CD4-positive, CD25-positive, alpha-beta regulatory T cell (primary cell): ENCODE data around the gene NLRP5. TPM values are rescaled to one million over a fixed set of nuclear protein-coding genes. Genes with fewer than 3 reads are reported as not detected.
A peak's percentile ranks its signal among the peaks of the same experiment; 100 is the strongest.

Experiments
- ATAC-seq, 2 donors: fragments of 150-1000 bp; cut with Tn5 transposase; one replicate each; pipeline ENCODE4 v1.10.0; 2021; ENCODE audit warnings: low read depth in 2 of 2, moderate number of reproducible peaks in 2 of 2, moderate library complexity in 1 of 2
- DNase-seq, 3 donors: peaks; one replicate each; pipeline versions ENCODE4 v3.0.0 to v3.0.0-alpha.2; 2012 to 2022; ENCODE audit warnings: mixed read lengths in 1 of 3
- H3K27ac ChIP-seq: one replicate; pipeline ENCODE4 v1.7.0; 2013; ENCODE audit warnings: mild to moderate bottlenecking, low read length; ENCODE audit not compliant: insufficient read depth, poor library complexity, severe bottlenecking
- H3K27me3 ChIP-seq: one replicate; pipeline ENCODE4 v1.7.0; 2013; ENCODE audit warnings: low read length; ENCODE audit not compliant: control insufficient read depth, insufficient read depth
- H3K36me3 ChIP-seq: one replicate; pipeline ENCODE4 v1.7.0; 2013; ENCODE audit warnings: mild to moderate bottlenecking, low read length, moderate library complexity; ENCODE audit not compliant: control insufficient read depth, insufficient read depth
- H3K4me1 ChIP-seq: 2 replicates; pipeline ENCODE4 v1.7.0; 2013; ENCODE audit warnings: mild to moderate bottlenecking, low read length; ENCODE audit not compliant: insufficient read depth, control insufficient read depth, poor library complexity, severe bottlenecking
- H3K4me3 ChIP-seq: one replicate; pipeline ENCODE4 v1.7.0; 2013; ENCODE audit warnings: low read depth, mild to moderate bottlenecking, low read length, moderate library complexity
- H3K9me3 ChIP-seq, 2 experiments: 1 replicate in 1 of 2; 2 replicates in 1 of 2; pipeline ENCODE4 v1.7.0; 2013; ENCODE audit warnings: low read length in 2 of 2, mild to moderate bottlenecking in 1 of 2, moderate library complexity in 1 of 2; ENCODE audit not compliant: control insufficient read depth in 2 of 2
- H3K27ac Mint-ChIP-seq, 3 donors: one replicate each; pipeline ENCODE4 v1.8.0; 2020 to 2022; ENCODE audit warnings: mild to moderate bottlenecking in 3 of 3, mixed read lengths in 3 of 3, moderate library complexity in 2 of 3
- H3K27me3 Mint-ChIP-seq: one replicate; pipeline ENCODE4 v1.8.0; 2022; ENCODE audit warnings: mild to moderate bottlenecking, mixed read lengths
- H3K36me3 Mint-ChIP-seq: one replicate; pipeline ENCODE4 v1.8.0; 2020; ENCODE audit warnings: mixed read lengths
- H3K4me1 Mint-ChIP-seq, 4 donors: one replicate each; pipeline ENCODE4 v1.8.0; 2020 to 2022; ENCODE audit warnings: mixed read lengths in 4 of 4, mild to moderate bottlenecking in 1 of 4
- H3K4me3 Mint-ChIP-seq, 4 donors: one replicate each; pipeline ENCODE4 v1.8.0; 2020 to 2022; ENCODE audit warnings: mild to moderate bottlenecking in 4 of 4, mixed read lengths in 4 of 4, moderate library complexity in 3 of 4
- H3K9me3 Mint-ChIP-seq, 7 donors: one replicate each; pipeline ENCODE4 v1.8.0; 2020 to 2022; ENCODE audit warnings: mixed read lengths in 7 of 7, mild to moderate bottlenecking in 3 of 7, moderate library complexity in 2 of 7
- polyA plus RNA-seq, 4 donors: library from polyadenylated mRNA; unstranded; fragments of 300-500 nt; fragmentation: Illumina TruSeq; gene quantifications; one replicate each; pipeline ENCODE4 v1.2.3, GENCODE V29; 2021
- total RNA-seq: library from RNA; stranded (reverse); gene quantifications from one replicate; pipeline ENCODE4 v1.2.3, GENCODE V29; 2022

The NLRP5 gene
- total and polyA plus RNA-seq, 5 donors from 2014 or later: not detected

DNA sequence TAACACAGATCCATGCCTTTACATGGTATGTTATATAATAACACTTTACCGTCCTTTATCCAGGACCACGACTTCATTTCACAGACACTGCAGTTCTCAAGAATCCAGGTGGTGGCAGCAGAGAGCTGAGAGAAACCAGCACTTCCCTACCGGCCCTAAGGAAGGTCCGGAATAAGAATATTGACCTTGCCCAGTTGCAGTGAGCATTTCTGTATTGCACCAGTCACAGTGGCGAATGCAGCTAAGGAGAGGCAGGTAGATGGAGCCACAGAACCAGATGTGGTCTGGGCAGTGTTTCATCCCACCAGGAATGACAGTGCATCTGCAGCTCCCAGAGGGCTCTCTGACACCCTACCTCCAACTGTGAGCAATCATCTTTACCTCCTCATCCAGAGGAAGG lies 89.9 kb downstream of the NLRP5 start:
- Histone ChIP-seq H3K4me1 (peaks cover 9% of the 10 kb centered on the region), H3K27ac (no peak overlapping the region), H3K27me3 (no peaks in the 10 kb centered on the region), H3K9me3 (no peaks in the 10 kb centered on the region), H3K36me3 (no peaks in the 10 kb centered on the region), H3K4me3 (no peak overlapping the region)
- no peak overlapping the region for H3K27ac Mint-ChIP-seq
- no peaks in the 10 kb centered on the region for H3K27me3 Mint-ChIP-seq
- peaks cover 0 to 9% (median 7%) of the 10 kb centered on the region in 4 donors for H3K4me1 Mint-ChIP-seq
- H3K9me3 Mint-ChIP-seq: no peaks in the 10 kb centered on the region
- H3K4me3 Mint-ChIP-seq: no peak overlapping the region
- peak in 1 of 2 donors; percentile 30 for ATAC-seq
- no peaks in the 10 kb centered on the region for H3K36me3 Mint-ChIP-seq
- DNase-seq: peak in 2 of 3 donors; percentile 13 to 43

- Mint-ChIP-seq H3K4me3 (no peak overlapping the region), H3K27me3 (peaks cover 6% of the 10 kb centered on the region), H3K9me3 (no peaks in the 10 kb centered on the region), H3K4me1 (peaks cover 0 to 12% (median 9%) of the 10 kb centered on the region in 4 donors), H3K27ac (no peak overlapping the region), H3K36me3 (no peaks in the 10 kb centered on the region)
- Histone ChIP-seq H3K4me1 (peaks cover 9% of the 10 kb centered on the region), H3K27me3 (no peaks in the 10 kb centered on the region), H3K27ac (no peak overlapping the region), H3K36me3 (no peaks in the 10 kb centered on the region), H3K9me3 (no peaks in the 10 kb centered on the region), H3K4me3 (no peak overlapping the region)
- ATAC-seq: no peak
- no peak for DNase-seq
Observed at GRCh38 chr19:56079609-56080008, 93.0 kb downstream of the NLRP5 start.

DNA sequence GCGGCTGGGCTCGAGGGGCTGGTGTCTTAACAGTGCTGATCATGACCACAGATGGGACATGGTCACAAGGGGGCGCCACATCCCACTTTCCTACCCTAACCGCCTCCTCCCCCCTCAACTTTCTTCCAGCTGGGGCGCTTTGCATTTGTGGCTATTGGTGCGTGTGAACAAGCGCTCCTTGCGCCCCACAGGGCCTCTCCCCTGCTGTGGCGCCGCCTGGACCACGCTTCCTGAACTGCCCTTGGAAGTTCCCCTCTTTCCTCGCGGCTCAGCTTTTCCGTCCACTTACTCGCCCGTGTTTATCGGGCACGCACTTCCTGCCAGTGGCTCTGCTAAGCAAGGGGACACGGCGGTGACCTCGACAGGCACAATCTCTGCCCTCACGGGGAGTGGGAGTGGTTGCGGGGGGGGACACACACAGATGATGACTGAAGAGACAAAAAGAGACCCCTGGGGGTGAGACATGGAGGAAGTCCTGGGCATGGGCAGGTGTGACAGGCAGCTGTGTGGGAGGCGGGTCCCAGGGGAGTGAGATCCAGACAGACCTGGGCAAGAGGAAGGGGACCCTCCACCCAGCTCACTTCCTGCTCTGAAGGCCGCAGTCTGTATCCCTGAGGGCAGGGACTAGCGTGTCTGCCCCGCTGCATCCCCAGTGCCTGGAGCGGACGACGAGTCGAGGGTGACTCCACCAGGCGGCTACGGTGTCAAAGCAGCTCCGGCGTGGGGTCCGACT lies 94.3 kb downstream of the NLRP5 start:
- Mint-ChIP-seq H3K36me3 (no peaks in the 10 kb centered on the region), H3K4me3 (peak overlapping the region in 3 of 4 donors; percentile 65 to 77 (median 68)), H3K27ac (peak overlapping the region in 1 of 3 donors; percentile 85), H3K4me1 (peaks cover 0 to 12% (median 10%) of the 10 kb centered on the region in 4 donors), H3K9me3 (no peaks in the 10 kb centered on the region), H3K27me3 (peaks cover 6% of the 10 kb centered on the region)
- Histone ChIP-seq H3K4me1 (peaks cover 9% of the 10 kb centered on the region), H3K27ac (no peak overlapping the region), H3K9me3 (no peaks in the 10 kb centered on the region), H3K27me3 (no peaks in the 10 kb centered on the region), H3K4me3 (peak overlapping the region; percentile 18), H3K36me3 (no peaks in the 10 kb centered on the region)
- ATAC-seq: peak; percentile 45 to 52
- DNase-seq: peak; percentile 23 to 66 (median 52)

DNA sequence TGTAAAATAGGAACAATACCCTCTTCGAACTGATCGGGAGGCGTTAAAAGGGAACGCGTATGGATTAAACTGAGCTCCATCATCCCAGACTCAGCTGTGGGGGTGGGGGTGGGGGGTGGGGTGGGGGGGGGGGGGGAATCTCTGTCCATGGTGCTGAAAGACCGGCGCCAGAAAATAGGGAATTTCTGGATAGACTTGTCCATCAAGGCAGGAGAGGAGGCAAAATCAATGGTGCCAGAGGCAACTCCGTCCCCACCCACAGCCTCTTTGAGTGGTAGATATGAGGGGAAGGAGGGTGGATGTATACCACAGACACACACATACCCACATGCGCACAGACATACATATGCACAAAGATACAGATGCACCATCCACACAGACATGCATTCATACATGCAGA lies 97.1 kb downstream of the NLRP5 start:
- no peak for ATAC-seq
- H3K36me3 Mint-ChIP-seq: peaks cover 4% of the 10 kb centered on the region

DNA sequence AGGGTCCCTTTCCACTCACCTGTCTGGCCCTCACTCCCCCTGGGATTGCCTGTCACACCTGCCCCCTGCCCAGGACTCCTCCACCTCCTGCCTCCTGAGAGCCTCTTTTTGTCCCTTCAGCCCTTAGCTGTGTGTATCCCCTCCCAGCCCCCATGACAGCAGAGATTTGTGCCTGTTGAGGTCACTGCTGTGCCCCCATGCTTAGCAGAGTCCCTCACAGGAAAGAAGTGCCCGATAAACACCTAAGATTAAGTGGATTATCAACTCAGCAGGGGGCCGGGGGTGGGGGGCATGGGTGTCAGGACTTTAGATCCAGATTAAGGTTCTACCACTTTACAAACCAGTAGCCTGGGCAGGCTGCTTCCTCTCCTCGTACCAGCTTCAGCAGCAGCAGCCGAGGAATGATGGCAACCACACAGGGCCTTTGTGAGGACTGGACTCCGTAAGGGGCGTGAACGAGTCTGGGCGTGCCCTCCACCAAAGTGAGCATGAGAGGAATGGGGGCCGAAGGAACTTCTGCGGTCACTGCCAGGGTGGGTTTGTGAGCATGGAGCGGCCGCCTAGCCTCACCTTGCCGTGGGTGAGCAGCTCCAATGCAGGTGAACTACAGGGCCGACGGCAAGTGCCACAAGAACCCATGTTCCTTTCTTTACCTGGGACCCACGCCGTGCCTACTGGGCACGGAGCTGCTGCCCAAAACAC lies 98.4 kb downstream of the NLRP5 start:
- ATAC-seq (no peak), DNase-seq (no peak)
- Mint-ChIP-seq H3K9me3 (no peaks in the 10 kb centered on the region), H3K4me1 (peaks cover 0 to 12% (median 10%) of the 10 kb centered on the region in 4 donors), H3K27ac (peak overlapping the region in 1 of 3 donors; percentile 36), H3K36me3 (peaks cover 10% of the 10 kb centered on the region), H3K4me3 (no peak overlapping the region), H3K27me3 (peaks cover 6% of the 10 kb centered on the region)
- Histone ChIP-seq H3K27ac (no peak overlapping the region), H3K4me1 (peaks cover 9% of the 10 kb centered on the region), H3K27me3 (no peaks in the 10 kb centered on the region), H3K4me3 (no peak overlapping the region), H3K36me3 (peaks cover 13% of the 10 kb centered on the region), H3K9me3 (no peaks in the 10 kb centered on the region)

More for the DNA sequence above, 97.1 kb downstream of the NLRP5 start:
- no peaks in the 10 kb centered on the region for H3K9me3 Mint-ChIP-seq
- no peak overlapping the region for H3K27ac ChIP-seq
- H3K4me1 ChIP-seq: peaks cover 9% of the 10 kb centered on the region
- H3K27me3 ChIP-seq: no peaks in the 10 kb centered on the region
- H3K9me3 ChIP-seq: no peaks in the 10 kb centered on the region
- H3K27ac Mint-ChIP-seq: no peak overlapping the region
- peaks cover 2% of the 10 kb centered on the region for H3K36me3 ChIP-seq
- no peak for DNase-seq
- peaks cover 0 to 12% (median 10%) of the 10 kb centered on the region in 4 donors for H3K4me1 Mint-ChIP-seq
- peaks cover 6% of the 10 kb centered on the region for H3K27me3 Mint-ChIP-seq
- no peak overlapping the region for H3K4me3 ChIP-seq
- H3K4me3 Mint-ChIP-seq: no peak overlapping the region

DNA sequence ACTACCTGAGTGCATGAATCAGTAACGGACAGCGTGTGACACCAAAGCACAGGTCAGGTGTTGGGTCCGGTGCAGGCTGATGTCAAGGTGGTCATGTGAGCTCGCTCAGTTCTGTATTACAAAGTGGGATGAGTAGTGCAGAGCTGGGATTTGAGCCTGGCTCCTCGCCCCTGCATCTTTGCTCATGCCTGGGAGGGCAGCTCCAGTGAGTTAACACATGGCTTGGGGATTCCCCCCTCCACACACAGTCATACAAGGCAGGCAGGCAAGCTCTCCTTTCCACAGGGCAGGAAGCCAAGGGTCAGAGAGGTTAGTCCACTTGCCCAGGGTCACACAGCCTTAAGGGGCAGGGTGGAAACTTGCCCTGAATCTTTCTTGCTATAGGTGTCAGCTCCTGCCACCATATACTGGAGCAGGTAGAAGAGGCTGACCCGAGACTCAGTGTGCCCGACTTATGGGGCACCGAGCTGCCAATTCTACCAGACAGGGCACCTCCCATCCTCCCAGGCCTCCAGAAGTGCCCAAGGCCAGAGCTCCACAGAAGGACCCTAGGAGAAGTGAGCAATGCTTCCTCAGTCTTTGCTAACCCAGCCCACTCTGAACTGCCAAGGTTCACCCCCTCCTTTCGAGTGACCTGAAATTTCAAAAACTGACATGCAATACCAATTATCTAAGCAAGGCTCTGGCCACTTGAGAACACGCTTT lies 99.1 kb downstream of the NLRP5 start:
- H3K27me3 ChIP-seq: no peaks in the 10 kb centered on the region
- no peak overlapping the region for H3K4me3 ChIP-seq
- ATAC-seq (no peak), DNase-seq (no peak)
- Mint-ChIP-seq H3K9me3 (no peaks in the 10 kb centered on the region), H3K4me1 (peaks cover 0 to 12% (median 9%) of the 10 kb centered on the region in 4 donors), H3K27ac (no peak overlapping the region), H3K4me3 (no peak overlapping the region), H3K27me3 (peaks cover 6% of the 10 kb centered on the region), H3K36me3 (peaks cover 14% of the 10 kb centered on the region)
- H3K4me1 ChIP-seq: peaks cover 6% of the 10 kb centered on the region
- no peaks in the 10 kb centered on the region for H3K9me3 ChIP-seq
- peaks cover 16% of the 10 kb centered on the region for H3K36me3 ChIP-seq
- H3K27ac ChIP-seq: no peak overlapping the region

DNA sequence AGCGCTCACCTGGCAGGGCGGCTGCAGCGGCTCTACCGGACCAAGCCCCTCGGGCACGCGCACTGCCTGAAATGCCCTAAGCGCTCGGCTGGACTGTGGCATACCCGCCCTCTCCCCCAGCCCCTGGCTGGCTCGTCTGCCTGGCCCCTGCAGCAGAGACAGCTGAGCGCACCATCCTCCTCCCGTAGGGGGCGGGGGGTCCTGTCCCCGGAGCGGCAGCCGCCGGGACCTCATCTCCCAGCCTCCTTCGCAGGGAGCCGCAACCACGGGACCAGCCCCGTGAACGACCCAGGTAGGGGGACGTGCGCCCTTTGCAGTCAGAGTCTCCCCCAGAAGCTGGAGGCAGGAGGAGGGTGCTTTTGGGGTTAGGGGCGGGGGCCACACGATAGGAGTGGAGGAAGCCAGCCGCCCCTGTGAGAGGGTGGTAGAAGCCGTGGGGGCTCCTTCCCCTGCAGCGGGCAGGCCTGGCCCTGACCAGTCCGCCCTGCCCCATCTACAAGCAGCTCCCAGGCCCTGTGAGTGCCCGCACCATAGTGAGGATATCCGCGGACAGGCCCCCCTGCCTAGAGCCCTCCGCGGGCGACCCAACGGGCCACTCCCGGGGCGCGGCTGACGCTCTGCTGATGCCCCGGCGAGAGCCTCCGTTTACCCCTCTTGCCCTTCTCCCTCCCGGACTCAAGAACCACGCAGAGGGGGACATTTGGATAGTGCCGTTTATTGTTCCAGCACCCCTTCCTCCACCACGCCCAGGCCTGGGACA lies 100.3 kb downstream of the NLRP5 start:
- H3K4me1 Mint-ChIP-seq: peaks cover 0 to 11% (median 4%) of the 10 kb centered on the region in 4 donors
- Histone ChIP-seq H3K27me3 (no peaks in the 10 kb centered on the region), H3K27ac (no peak overlapping the region), H3K36me3 (peaks cover 16% of the 10 kb centered on the region), H3K4me3 (no peak overlapping the region), H3K4me1 (no peaks in the 10 kb centered on the region), H3K9me3 (no peaks in the 10 kb centered on the region)
- H3K27me3 Mint-ChIP-seq: peaks cover 6% of the 10 kb centered on the region
- DNase-seq: no peak
- peaks cover 20% of the 10 kb centered on the region for H3K36me3 Mint-ChIP-seq
- ATAC-seq: no peak
- H3K9me3 Mint-ChIP-seq: no peaks in the 10 kb centered on the region
- no peak overlapping the region for H3K27ac Mint-ChIP-seq
- no peak overlapping the region for H3K4me3 Mint-ChIP-seq
